SK-N-SH (cell line): ENCODE results near the gene MTERF4. TPM values are rescaled to one million over a fixed set of nuclear protein-coding genes. Genes with fewer than 3 reads are reported as not detected.

ENCODE experiments used
- CTCF ChIA-PET: fragments of 300-600, 350-600 bp; formaldehyde crosslinking; extraction: SDS; loops from one replicate; lab custom pipeline; 2021; lab: Yijun Ruan, JAX
- POLR2A ChIA-PET: fragments of 350-600 bp; sonication (Branson Sonifier 250); formaldehyde crosslinking; extraction: SDS; loops from one replicate; lab custom pipeline; 2020; ENCODE audit warnings: antibody characterized with exemption, inconsistent platforms; lab: Yijun Ruan, JAX
- DNase-seq: peaks from one replicate; pipeline ENCODE4 v3.0.0; 2012
- H2AFZ ChIP-seq: fragments of 200-600 bp; sonication (generic); 2 replicates; pipeline ENCODE4 v1.8.1; 2016; ENCODE audit warnings: antibody characterized with exemption, mild to moderate bottlenecking, low read depth
- H3F3A ChIP-seq: fragments of 200-600 bp; sonication (generic); replicated peaks from 2 replicates; pipeline ENCODE3; 2016; ENCODE audit warnings: antibody characterized with exemption, mild to moderate bottlenecking; ENCODE audit not compliant: insufficient read depth
- H3K27ac ChIP-seq, 2 experiments: fragments of 200-500 bp in 1 of 2; fragments of 200-600 bp in 1 of 2; sonication (Bioruptor generic) in 1 of 2; sonication (generic), shearing (Covaris generic) in 1 of 2; 2 replicates each; pipeline versions ENCODE4 v1.5.1 to v1.6.1; 2014 to 2016; ENCODE audit warnings: low read depth in 2 of 2, inconsistent platforms in 1 of 2, low read length in 1 of 2, mild to moderate bottlenecking in 1 of 2, mixed read lengths in 1 of 2
- H3K27me3 ChIP-seq: fragments of 200-600 bp; sonication (generic), shearing (Covaris generic); 2 replicates; pipeline ENCODE4 v1.6.1; 2016; ENCODE audit warnings: mixed run types; ENCODE audit not compliant: insufficient read depth
- H3K36me3 ChIP-seq, 2 experiments: fragments of 200-500 bp in 1 of 2; fragments of 200-600 bp in 1 of 2; sonication (Bioruptor generic) in 1 of 2; sonication (generic) in 1 of 2; replicated peaks in 1 of 2; 2 replicates each; pipeline versions ENCODE3 to v1.5.1; 2014 to 2016; ENCODE audit warnings: low read length in 1 of 2, mild to moderate bottlenecking in 1 of 2; ENCODE audit not compliant: insufficient read depth in 2 of 2, control insufficient read depth in 1 of 2
- H3K4me1 ChIP-seq, 2 experiments: fragments of 200-500 bp in 1 of 2; fragments of 200-600 bp in 1 of 2; sonication (Bioruptor generic) in 1 of 2; sonication (generic), shearing (Covaris generic) in 1 of 2; 2 replicates each; pipeline versions ENCODE4 v1.5.1 to v1.6.1; 2014 to 2016; ENCODE audit warnings: low read depth in 1 of 2, low read length in 1 of 2, mixed run types in 1 of 2; ENCODE audit not compliant: insufficient read depth in 2 of 2, control insufficient read depth in 1 of 2
- H3K4me2 ChIP-seq: fragments of 200-600 bp; sonication (generic), shearing (Covaris generic); 2 replicates; pipeline ENCODE4 v1.6.1; 2017; ENCODE audit warnings: mixed run types
- H3K4me3 ChIP-seq, 2 experiments: fragments of 200-500 bp in 1 of 2; fragments of 200-600 bp in 1 of 2; sonication (Bioruptor generic) in 1 of 2; sonication (generic), shearing (Covaris generic) in 1 of 2; 2 replicates each; pipeline versions ENCODE4 v1.5.1 to v1.8.1; 2014 to 2016; ENCODE audit warnings: low read depth in 2 of 2, inconsistent platforms in 1 of 2, low read length in 1 of 2, mild to moderate bottlenecking in 1 of 2, mixed read lengths in 1 of 2, moderate library complexity in 1 of 2
- H3K79me2 ChIP-seq: fragments of 200-600 bp; sonication (generic); 2 replicates; pipeline ENCODE4 v1.8.1; 2017; ENCODE audit warnings: mild to moderate bottlenecking; ENCODE audit not compliant: insufficient read depth
- H3K9ac ChIP-seq: fragments of 200-600 bp; sonication (generic); 2 replicates; pipeline ENCODE4 v1.6.1; 2017; ENCODE audit warnings: mixed run types
- H3K9me2 ChIP-seq: fragments of 200-600 bp; sonication (generic); 2 replicates; pipeline ENCODE4 v1.6.1; 2017; ENCODE audit warnings: mixed run types
- H3K9me3 ChIP-seq: fragments of 200-600 bp; sonication (generic); 2 replicates; pipeline ENCODE4 v1.6.1; 2017; ENCODE audit warnings: mixed run types, mild to moderate bottlenecking, moderate library complexity
- H4K20me1 ChIP-seq: fragments of 200-600 bp; sonication (generic); 2 replicates; pipeline ENCODE4 v1.6.1; 2017; ENCODE audit warnings: mild to moderate bottlenecking, mixed run types; ENCODE audit not compliant: insufficient read depth
- CHD2 ChIP-seq: fragments of 150-350 bp; IDR thresholded peaks from 2 replicates; pipeline ENCODE4 v1.6.1; 2018; ENCODE audit warnings: low read length; ENCODE audit not compliant: partially characterized antibody
- EP300 ChIP-seq, 2 experiments: IDR thresholded peaks; 2 replicates each; pipeline versions ENCODE4 v1.4.0 to v1.6.1; 2012; ENCODE audit warnings: borderline replicate concordance in 1 of 2, low read depth in 1 of 2, low read length in 1 of 2
- EZH2phosphoT487 ChIP-seq: fragments of 200-600 bp; sonication (generic); IDR thresholded peaks from 2 replicates; pipeline ENCODE4 v1.6.1; 2017; ENCODE audit warnings: low read depth, mixed run types, mild to moderate bottlenecking, antibody characterized with exemption, moderate library complexity, borderline replicate concordance
- FOXM1 ChIP-seq: IDR thresholded peaks from 2 replicates; pipeline ENCODE4 v1.4.0; 2012; ENCODE audit warnings: low read depth, mild to moderate bottlenecking
- GABPA ChIP-seq: IDR thresholded peaks from 2 replicates; pipeline ENCODE4 v1.4.0; 2012; ENCODE audit warnings: low read depth, mild to moderate bottlenecking
- JUND ChIP-seq: IDR thresholded peaks from 2 replicates; pipeline ENCODE4 v1.4.0; 2012
- MAX ChIP-seq: IDR thresholded peaks from 2 replicates; pipeline ENCODE4 v1.4.0; 2012; ENCODE audit warnings: low read depth
- MEF2A ChIP-seq: IDR thresholded peaks from 2 replicates; pipeline ENCODE4 v1.4.0; 2012; ENCODE audit warnings: low read depth, borderline replicate concordance
- NRF1 ChIP-seq: IDR thresholded peaks from 2 replicates; pipeline ENCODE4 v1.6.1; 2012; ENCODE audit warnings: low read depth, mild to moderate bottlenecking, low read length
- RCOR1 ChIP-seq: fragments of 150-350 bp; IDR thresholded peaks from 2 replicates; pipeline ENCODE4 v1.6.1; 2017; ENCODE audit warnings: antibody characterized with exemption, low read length
- RFX5 ChIP-seq: IDR thresholded peaks from 2 replicates; pipeline ENCODE4 v1.6.1; 2012; ENCODE audit warnings: mild to moderate bottlenecking, improper control_type of control experiment, low read length
- RXRA ChIP-seq: IDR thresholded peaks from 2 replicates; pipeline ENCODE4 v1.4.0; 2012; ENCODE audit warnings: low read depth, mild to moderate bottlenecking, borderline replicate concordance
- SMC3 ChIP-seq: IDR thresholded peaks from 2 replicates; pipeline ENCODE4 v1.6.1; 2012; ENCODE audit warnings: low read depth, low read length, improper control_type of control experiment
- TAF1 ChIP-seq: IDR thresholded peaks from 2 replicates; pipeline ENCODE4 v1.6.1; 2012; ENCODE audit warnings: low read depth, mild to moderate bottlenecking, low read length, moderate library complexity, borderline replicate concordance
- TCF12 ChIP-seq: IDR thresholded peaks from 2 replicates; pipeline ENCODE4 v1.4.0; 2012
- USF2 ChIP-seq: fragments of 150-350 bp; IDR thresholded peaks from 2 replicates; pipeline ENCODE4 v1.6.1; 2017; ENCODE audit warnings: antibody characterized with exemption, low read length, low read depth, borderline replicate concordance
- YY1 ChIP-seq: IDR thresholded peaks from 2 replicates; pipeline ENCODE4 v1.4.0; 2012; ENCODE audit warnings: low read depth, mild to moderate bottlenecking
- ZBTB33 ChIP-seq: IDR thresholded peaks from 2 replicates; pipeline ENCODE4 v1.4.0; 2012; ENCODE audit warnings: low read depth, borderline replicate concordance
- WGBS: methylation state at CpG from one replicate; pipeline ENCODE4 v1.1.6; 2017; ENCODE audit warnings: low lambda C conversion rate; 5-methylcytosine and 5-hydroxymethylcytosine counted together
- polyA plus RNA-seq, 3 experiments: library from polyadenylated mRNA; depleted of rRNA; stranded (reverse); fragments of >200 nt; gene quantifications; 2 replicates each; pipeline ENCODE4 v1.2.3, GENCODE V29; 2012
- TF ChIP-seq, protein P1 (sequence below): IDR thresholded peaks from 2 replicates; pipeline ENCODE4 v1.4.0; 2012; ENCODE audit warnings: low read depth, borderline replicate concordance

Gene MTERF4
- polyA plus RNA-seq, 1 of the 3 experiments (the other 2 are of a cell fraction) = 31.0 TPM

- ChIA-PET POLR2A (no interaction called here), CTCF (interaction anchor here (1.8 kb wide), 1 partner anchor 291 kb away, joined by 4 read pairs; no protein-coding TSS in a partner anchor)
- H3K4me2 ChIP-seq = no peak overlapping the region
- TF ChIP-seq TAF1 = no peak
- no peak for TF ChIP-seq RFX5
- peaks cover 5% of the 10 kb centered on the region for H3F3A ChIP-seq
- DNase-seq = no peak
- no peaks in the 10 kb centered on the region for H3K9me3 ChIP-seq
- no peaks in the 10 kb centered on the region for H3K9me2 ChIP-seq
- no peaks in the 10 kb centered on the region for H4K20me1 ChIP-seq
- no peaks in the 10 kb centered on the region for H3K36me3 ChIP-seq
- 93% methylated on average over 7 of the region's 9 CpGs for WGBS
- H3K79me2 ChIP-seq = no peaks in the 10 kb centered on the region
- H3K27me3 ChIP-seq = no peaks in the 10 kb centered on the region
- no peaks in the 10 kb centered on the region for H3K4me1 ChIP-seq
- no peak overlapping the region for H3K4me3 ChIP-seq
- H3K27ac ChIP-seq = no peak overlapping the region
- no peak overlapping the region for H2AFZ ChIP-seq
- H3K9ac ChIP-seq = no peak overlapping the region
Observed at GRCh38 chr2:241142593-241142992, 40.5 kb upstream of the MTERF4 start.

DNA sequence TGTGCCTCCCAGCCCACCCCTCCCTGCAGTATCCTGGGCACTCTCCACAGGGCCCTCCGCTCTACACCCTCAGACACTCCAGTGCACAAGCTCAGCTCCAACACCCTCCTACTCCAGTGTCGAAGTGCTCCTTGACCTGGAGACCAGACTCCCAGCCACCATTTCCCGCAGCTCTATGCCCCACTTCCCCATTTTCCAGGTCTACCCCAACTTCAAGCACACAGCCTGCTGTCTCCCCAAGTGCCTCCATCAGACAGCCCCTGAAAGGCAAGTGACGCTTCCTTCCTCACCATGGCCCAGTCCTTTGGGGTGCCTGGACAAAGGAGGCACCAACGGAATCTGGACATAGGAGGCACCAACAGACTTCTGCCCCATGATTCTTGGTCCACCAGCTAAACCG, 40.0 kb upstream of the MTERF4 start:
- H2AFZ ChIP-seq = no peak overlapping the region
- DNase-seq = no peak
- no peaks in the 10 kb centered on the region for H3K4me1 ChIP-seq
- POLR2A ChIA-PET = no interaction called here
- CTCF ChIA-PET = no interaction called here
- no peaks in the 10 kb centered on the region for H3K9me2 ChIP-seq
- no peak overlapping the region for H3K9ac ChIP-seq
- TF ChIP-seq ZBTB33 (no peak), EZH2phosphoT487 (no peak), EP300 (IDR thresholded peaks at IDR 0.05; ENCODE audit: borderline replicate concordance in 1 of 2, low read depth in 1 of 2, low read length in 1 of 2) (no peak), NRF1 (no peak)
- TF ChIP-seq, protein P1, sequence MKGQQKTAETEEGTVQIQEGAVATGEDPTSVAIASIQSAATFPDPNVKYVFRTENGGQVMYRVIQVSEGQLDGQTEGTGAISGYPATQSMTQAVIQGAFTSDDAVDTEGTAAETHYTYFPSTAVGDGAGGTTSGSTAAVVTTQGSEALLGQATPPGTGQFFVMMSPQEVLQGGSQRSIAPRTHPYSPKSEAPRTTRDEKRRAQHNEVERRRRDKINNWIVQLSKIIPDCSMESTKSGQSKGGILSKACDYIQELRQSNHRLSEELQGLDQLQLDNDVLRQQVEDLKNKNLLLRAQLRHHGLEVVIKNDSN = no peak
- peaks cover 5% of the 10 kb centered on the region for H3F3A ChIP-seq
- no peaks in the 10 kb centered on the region for H4K20me1 ChIP-seq
- H3K27ac ChIP-seq = no peak overlapping the region
- H3K27me3 ChIP-seq = no peaks in the 10 kb centered on the region
- no peak overlapping the region for H3K4me2 ChIP-seq
- no peaks in the 10 kb centered on the region for H3K36me3 ChIP-seq
- 94% methylated on average over 6 of the region's 6 CpGs for WGBS
- H3K4me3 ChIP-seq = no peak overlapping the region
- H3K79me2 ChIP-seq = no peaks in the 10 kb centered on the region
- no peaks in the 10 kb centered on the region for H3K9me3 ChIP-seq

- Histone ChIP-seq H2AFZ (no peak overlapping the region), H4K20me1 (no peaks in the 10 kb centered on the region), H3K4me3 (no peak overlapping the region), H3K9me3 (no peaks in the 10 kb centered on the region), H3K79me2 (no peaks in the 10 kb centered on the region), H3K9me2 (no peaks in the 10 kb centered on the region), H3K9ac (no peak overlapping the region), H3K4me2 (no peak overlapping the region), H3F3A (peaks cover 5% of the 10 kb centered on the region), H3K27ac (no peak overlapping the region), H3K27me3 (no peaks in the 10 kb centered on the region), H3K4me1 (no peaks in the 10 kb centered on the region), H3K36me3 (no peaks in the 10 kb centered on the region)
- CTCF ChIA-PET = no interaction called here
- POLR2A ChIA-PET = no interaction called here
- no peak for DNase-seq
- 94% methylated on average over 14 of the region's 14 CpGs for whole genome bisulfite sequencing
- TF ChIP-seq, protein P1 = no peak
- no peak for TF ChIP-seq NRF1
- no peak for TF ChIP-seq MEF2A
- TF ChIP-seq YY1 = no peak
- TF ChIP-seq RCOR1 = no peak
- TF ChIP-seq MAX = no peak
- TF ChIP-seq SMC3 = no peak
- TF ChIP-seq JUND = no peak
- TF ChIP-seq CHD2 = no peak
- no peak for TF ChIP-seq GABPA
- TF ChIP-seq RFX5 = no peak
- no peak for TF ChIP-seq TCF12
- TF ChIP-seq FOXM1 = no peak
- no peak for TF ChIP-seq RXRA
- no peak for TF ChIP-seq USF2
Observed at GRCh38 chr2:241141214-241141770, 39.2 kb upstream of the MTERF4 start.
